CD4-positive, alpha-beta T cell (primary cell): ENCODE results near the gene ANKRD36. TPM values are rescaled to one million over a fixed set of nuclear protein-coding genes. Genes with fewer than 3 reads are reported as not detected.
"Not testable (repeated sequence)": the region's sequence is repeated elsewhere in the genome, so short reads cannot be mapped to it uniquely, and the experiment has no call there.

Experiments
- ATAC-seq: fragments of 200-7000 bp; cut with Tn5 transposase; one replicate; pipeline ENCODE4 v1.10.0; 2022; ENCODE audit warnings: mild to moderate bottlenecking; ENCODE audit not compliant: poor library complexity
- CTCF ChIA-PET: fragments of 350-600 bp; sonication (Branson Sonifier 250); formaldehyde crosslinking; loops from one replicate; lab custom pipeline; 2021; ENCODE audit warnings: antibody characterized with exemption, inconsistent platforms; lab: Charles Lee
- POLR2A ChIA-PET: fragments of 350-600 bp; sonication (Branson Sonifier 250); formaldehyde crosslinking; loops from one replicate; lab custom pipeline; 2021; ENCODE audit warnings: antibody characterized with exemption, inconsistent platforms; lab: Charles Lee
- DNase-seq, 14 experiments: peaks; one replicate each; pipeline ENCODE4 v3.0.0-alpha.2; 2013 to 2020; ENCODE audit warnings: mixed read lengths in 2 of 14
- H3K27ac ChIP-seq, 2 donors: one replicate each; pipeline versions ENCODE4 v1.5.1 to v1.7.0; 2013; ENCODE audit warnings: low read length in 2 of 2, low read depth in 1 of 2, mild to moderate bottlenecking in 1 of 2
- H3K27me3 ChIP-seq, 2 experiments: 1 replicate in 1 of 2; 2 replicates in 1 of 2; pipeline versions ENCODE4 v1.6.1 to v1.7.0; 2013; ENCODE audit warnings: low read length in 2 of 2, control low read depth in 1 of 2, mild to moderate bottlenecking in 1 of 2, moderate library complexity in 1 of 2; ENCODE audit not compliant: insufficient read depth in 2 of 2, control insufficient read depth in 1 of 2
- H3K36me3 ChIP-seq: one replicate; pipeline ENCODE4 v1.6.1; 2013; ENCODE audit warnings: low read length, control low read depth; ENCODE audit not compliant: insufficient read depth
- H3K4me1 ChIP-seq: one replicate; pipeline ENCODE4 v1.6.1; 2013; ENCODE audit warnings: low read length, control low read depth; ENCODE audit not compliant: insufficient read depth
- H3K4me3 ChIP-seq: one replicate; pipeline ENCODE4 v1.5.1; 2013; ENCODE audit warnings: mild to moderate bottlenecking, low read length, moderate library complexity
- H3K9me3 ChIP-seq, 2 experiments: 1 replicate in 1 of 2; 2 replicates in 1 of 2; pipeline versions ENCODE4 v1.6.1 to v1.7.0; 2013; ENCODE audit warnings: low read length in 2 of 2, mild to moderate bottlenecking in 2 of 2, control low read depth in 1 of 2, moderate library complexity in 1 of 2; ENCODE audit not compliant: control insufficient read depth in 1 of 2, insufficient read depth in 1 of 2
- H3K27ac Mint-ChIP-seq: one replicate; pipeline ENCODE4 v1.8.0; 2020; ENCODE audit warnings: mixed read lengths
- H3K27me3 Mint-ChIP-seq: one replicate; pipeline ENCODE4 v1.8.0; 2021; ENCODE audit warnings: mixed read lengths
- H3K36me3 Mint-ChIP-seq: one replicate; pipeline ENCODE4 v1.8.0; 2021; ENCODE audit warnings: low read depth, mixed read lengths
- H3K4me1 Mint-ChIP-seq: one replicate; pipeline ENCODE4 v1.8.0; 2021; ENCODE audit warnings: low read depth, mixed read lengths
- H3K4me3 Mint-ChIP-seq: one replicate; pipeline ENCODE4 v1.8.0; 2020; ENCODE audit warnings: mild to moderate bottlenecking, mixed read lengths
- H3K9me3 Mint-ChIP-seq: one replicate; pipeline ENCODE4 v1.8.0; 2020; ENCODE audit warnings: mixed read lengths
- intact Hi-C, 2 experiments: fragments of 100-400 bp; cut with DNase I in 1 of 2; cut with micrococcal nuclease in 1 of 2; formaldehyde crosslinking; loops; one replicate each; pipeline versions ENCODE4 v1.15.1 to v1.9.0; 2023 to 2025; cut with DNase I, micrococcal nuclease
- total RNA-seq, 174 experiments: library from RNA in 2 of 174; stranded (reverse) in 2 of 174; gene quantifications; one replicate each; pipeline ENCODE4 v1.2.3 and lab custom pipeline; 2021 to 2026

The ANKRD36 gene
- total RNA-seq, 2 experiments from 2014 or later, result 60.5 to 67.0 TPM

- CTCF ChIA-PET, DNase-seq, H3K27me3 ChIP-seq, H3K9me3 ChIP-seq, H3K27ac Mint-ChIP-seq, ATAC-seq, H3K4me3 ChIP-seq, H3K4me1 Mint-ChIP-seq, H3K36me3 Mint-ChIP-seq, H3K9me3 Mint-ChIP-seq, POLR2A ChIA-PET, H3K27ac ChIP-seq, H3K4me1 ChIP-seq, H3K36me3 ChIP-seq, intact Hi-C loops, H3K4me3 Mint-ChIP-seq: not testable (repeated sequence)
- peaks cover 13% of the 10 kb centered on the region for H3K27me3 Mint-ChIP-seq
Observed at GRCh38 chr2:97070915-97071314, 42.0 kb upstream of the ANKRD36 start.

- ATAC-seq, H3K4me1 Mint-ChIP-seq, H3K27ac Mint-ChIP-seq, POLR2A ChIA-PET, H3K9me3 ChIP-seq, H3K27me3 ChIP-seq, DNase-seq, H3K4me1 ChIP-seq, H3K4me3 ChIP-seq, CTCF ChIA-PET, intact Hi-C loops, H3K27ac ChIP-seq, H3K4me3 Mint-ChIP-seq, H3K27me3 Mint-ChIP-seq, H3K36me3 ChIP-seq, H3K36me3 Mint-ChIP-seq, H3K9me3 Mint-ChIP-seq: not testable (repeated sequence)
Observed at GRCh38 chr2:97077213-97077612, 35.7 kb upstream of the ANKRD36 start.

- H3K4me1 Mint-ChIP-seq, H3K4me3 ChIP-seq, H3K27ac Mint-ChIP-seq, H3K27me3 Mint-ChIP-seq, H3K9me3 Mint-ChIP-seq, H3K27me3 ChIP-seq, DNase-seq, CTCF ChIA-PET, POLR2A ChIA-PET, H3K4me3 Mint-ChIP-seq, intact Hi-C loops, ATAC-seq, H3K9me3 ChIP-seq, H3K27ac ChIP-seq, H3K4me1 ChIP-seq, H3K36me3 ChIP-seq, H3K36me3 Mint-ChIP-seq: not testable (repeated sequence)
Observed at GRCh38 chr2:97080855-97081254, 32.1 kb upstream of the ANKRD36 start.

- H3K27ac Mint-ChIP-seq, H3K36me3 ChIP-seq, H3K36me3 Mint-ChIP-seq, H3K27ac ChIP-seq, H3K9me3 Mint-ChIP-seq, CTCF ChIA-PET, DNase-seq, H3K4me3 Mint-ChIP-seq, H3K4me1 ChIP-seq, intact Hi-C loops, H3K27me3 ChIP-seq, POLR2A ChIA-PET, H3K9me3 ChIP-seq, H3K27me3 Mint-ChIP-seq, H3K4me3 ChIP-seq, H3K4me1 Mint-ChIP-seq: not testable (repeated sequence)
- peak; percentile 24 for ATAC-seq
Observed at GRCh38 chr2:97082206-97082605, 30.7 kb upstream of the ANKRD36 start.

- H3K4me1 Mint-ChIP-seq, CTCF ChIA-PET: not testable (repeated sequence)
Observed at GRCh38 chr2:97083516-97083915, 29.4 kb upstream of the ANKRD36 start.

GRCh38 chr2:97085093-97085492, 27.9 kb upstream of the ANKRD36 start:
- H3K9me3 ChIP-seq, H3K9me3 Mint-ChIP-seq, DNase-seq, H3K36me3 ChIP-seq, H3K27me3 Mint-ChIP-seq, H3K4me3 Mint-ChIP-seq, H3K4me1 ChIP-seq, ATAC-seq, intact Hi-C loops, H3K27me3 ChIP-seq, H3K27ac Mint-ChIP-seq, H3K4me3 ChIP-seq, H3K4me1 Mint-ChIP-seq, H3K36me3 Mint-ChIP-seq, POLR2A ChIA-PET, CTCF ChIA-PET, H3K27ac ChIP-seq: not testable (repeated sequence)

More at GRCh38 chr2:97083516-97083915, 29.4 kb upstream of the ANKRD36 start:
- H3K27me3 ChIP-seq, DNase-seq, H3K9me3 ChIP-seq, H3K27me3 Mint-ChIP-seq, H3K9me3 Mint-ChIP-seq, H3K4me3 ChIP-seq, intact Hi-C loops, H3K4me1 ChIP-seq, H3K27ac Mint-ChIP-seq, POLR2A ChIA-PET, H3K36me3 Mint-ChIP-seq, H3K4me3 Mint-ChIP-seq, H3K36me3 ChIP-seq, H3K27ac ChIP-seq, ATAC-seq: not testable (repeated sequence)

GRCh38 chr2:97088706-97089105, 24.2 kb upstream of the ANKRD36 start:
- H3K9me3 Mint-ChIP-seq, POLR2A ChIA-PET, H3K4me1 ChIP-seq, H3K27ac ChIP-seq, H3K27me3 ChIP-seq, H3K4me1 Mint-ChIP-seq, H3K9me3 ChIP-seq, DNase-seq, intact Hi-C loops, CTCF ChIA-PET, H3K36me3 ChIP-seq, H3K27me3 Mint-ChIP-seq, H3K4me3 ChIP-seq, H3K27ac Mint-ChIP-seq, H3K4me3 Mint-ChIP-seq, ATAC-seq: not testable (repeated sequence)
- H3K36me3 Mint-ChIP-seq, result peaks cover 11% of the 10 kb centered on the region
